ENCODE data around the gene POU2F1. TPM values are rescaled to one million over a fixed set of nuclear protein-coding genes. Genes with fewer than 3 reads are reported as not detected.

POU2F1 gene
- total RNA-seq, 1 experiment from 2014 or later, result 25.3 TPM

GRCh38 chr1:167304165-167304564, 83.5 kb downstream of the POU2F1 start:
- Mint-ChIP-seq H3K27me3 (ENCODE audit: unreplicated experiment) (no peaks in the 10 kb centered on the region), H3K9me3 (ENCODE audit: low read depth, unreplicated experiment) (no peaks in the 10 kb centered on the region), H3K36me3 (ENCODE audit: insufficient read depth, unreplicated experiment) (no peaks in the 10 kb centered on the region), H3K4me3 (ENCODE audit: low read depth, unreplicated experiment) (no peak overlapping the region), H3K4me1 (ENCODE audit: low read depth, unreplicated experiment) (peaks cover 15% of the 10 kb centered on the region), H3K27ac (ENCODE audit: unreplicated experiment) (no peak overlapping the region)
- DNase-seq, result no peak
- BruUV-seq (replicated peaks), result no TSS peak
- CTCF ChIA-PET, result no interaction called here
- no peak for TF ChIP-seq CTCF (IDR thresholded peaks at IDR 0.05; ENCODE audit: unreplicated experiment)
- intact Hi-C loops (cut with micrococcal nuclease; ENCODE audit: unreplicated experiment), result no loop called here

GRCh38 chr1:167305059-167305705, 84.5 kb downstream of the POU2F1 start:
- intact Hi-C loops (cut with micrococcal nuclease; ENCODE audit: unreplicated experiment), result no loop called here
- no peak for DNase-seq
- H3K27ac Mint-ChIP-seq (ENCODE audit: unreplicated experiment), result no peak overlapping the region
- no peaks in the 10 kb centered on the region for H3K27me3 Mint-ChIP-seq (ENCODE audit: unreplicated experiment)
- H3K4me1 Mint-ChIP-seq (ENCODE audit: low read depth, unreplicated experiment), result peaks cover 15% of the 10 kb centered on the region
- CTCF ChIA-PET, result no interaction called here
- no TSS peak for BruUV-seq (replicated peaks)
- no peak for TF ChIP-seq CTCF (IDR thresholded peaks at IDR 0.05; ENCODE audit: unreplicated experiment)
- no peaks in the 10 kb centered on the region for H3K36me3 Mint-ChIP-seq (ENCODE audit: insufficient read depth, unreplicated experiment)
- H3K4me3 Mint-ChIP-seq (ENCODE audit: low read depth, unreplicated experiment), result no peak overlapping the region
- no peaks in the 10 kb centered on the region for H3K9me3 Mint-ChIP-seq (ENCODE audit: low read depth, unreplicated experiment)

- no peak overlapping the region for H3K27ac Mint-ChIP-seq (ENCODE audit: unreplicated experiment)
- TF ChIP-seq CTCF (IDR thresholded peaks at IDR 0.05; ENCODE audit: unreplicated experiment), result no peak
- H3K4me3 Mint-ChIP-seq (ENCODE audit: low read depth, unreplicated experiment), result no peak overlapping the region
- BruUV-seq (replicated peaks), result no TSS peak
- peaks cover 15% of the 10 kb centered on the region for H3K4me1 Mint-ChIP-seq (ENCODE audit: low read depth, unreplicated experiment)
- H3K27me3 Mint-ChIP-seq (ENCODE audit: unreplicated experiment), result no peaks in the 10 kb centered on the region
- DNase-seq, result no peak
- no peaks in the 10 kb centered on the region for H3K36me3 Mint-ChIP-seq (ENCODE audit: insufficient read depth, unreplicated experiment)
- intact Hi-C loops (cut with micrococcal nuclease; ENCODE audit: unreplicated experiment), result no loop called here
- no peaks in the 10 kb centered on the region for H3K9me3 Mint-ChIP-seq (ENCODE audit: low read depth, unreplicated experiment)
- CTCF ChIA-PET, result no interaction called here
Measured at GRCh38 chr1:167305706-167306277, 85.1 kb downstream of the POU2F1 start.

- Mint-ChIP-seq H3K9me3 (ENCODE audit: low read depth, unreplicated experiment) (no peaks in the 10 kb centered on the region), H3K27me3 (ENCODE audit: unreplicated experiment) (no peaks in the 10 kb centered on the region), H3K4me1 (ENCODE audit: low read depth, unreplicated experiment) (peaks cover 6% of the 10 kb centered on the region), H3K27ac (ENCODE audit: unreplicated experiment) (no peak overlapping the region), H3K4me3 (ENCODE audit: low read depth, unreplicated experiment) (no peak overlapping the region), H3K36me3 (ENCODE audit: insufficient read depth, unreplicated experiment) (no peaks in the 10 kb centered on the region)
- CTCF ChIA-PET, result no interaction called here
- BruUV-seq (replicated peaks), result no TSS peak
- no peak for TF ChIP-seq CTCF (IDR thresholded peaks at IDR 0.05; ENCODE audit: unreplicated experiment)
- intact Hi-C loops (cut with micrococcal nuclease; ENCODE audit: unreplicated experiment), result no loop called here
- no peak for DNase-seq
Measured at GRCh38 chr1:167310732-167311131, 90.0 kb downstream of the POU2F1 start.
